Suppressor macrophage treated with lipopolysaccharide for 1 hour (primary cell): Measurements from ENCODE around the gene PLG.
"Not testable (repeated sequence)": the region's sequence is repeated elsewhere in the genome, so short reads cannot be mapped to it uniquely, and the experiment has no call there.

Experiments
- DNase-seq, 3 donors: peaks; one replicate each; pipeline ENCODE4 v3.0.0-alpha.2; 2020 to 2022

The PLG gene

DNA sequence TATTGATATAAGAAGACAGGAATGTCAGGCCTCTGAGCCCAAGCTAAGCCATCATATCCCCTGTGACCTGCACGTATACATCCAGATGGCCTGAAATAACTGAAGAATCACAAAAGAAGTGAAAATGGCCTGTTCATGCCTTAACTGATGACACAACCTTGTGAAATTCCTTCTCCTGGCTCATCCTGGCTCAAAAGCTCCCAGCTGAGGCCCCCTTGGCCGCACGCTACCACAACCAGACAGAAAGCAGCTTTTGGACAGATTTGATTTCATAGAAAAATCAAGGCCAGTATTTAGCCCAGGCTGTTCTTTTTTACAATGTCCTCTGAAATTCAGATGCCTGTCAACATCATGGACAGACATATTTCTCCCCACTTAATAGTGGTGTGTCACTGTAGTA, 78.6 kb downstream of the PLG start:
- DNase-seq = not testable (repeated sequence)

DNA sequence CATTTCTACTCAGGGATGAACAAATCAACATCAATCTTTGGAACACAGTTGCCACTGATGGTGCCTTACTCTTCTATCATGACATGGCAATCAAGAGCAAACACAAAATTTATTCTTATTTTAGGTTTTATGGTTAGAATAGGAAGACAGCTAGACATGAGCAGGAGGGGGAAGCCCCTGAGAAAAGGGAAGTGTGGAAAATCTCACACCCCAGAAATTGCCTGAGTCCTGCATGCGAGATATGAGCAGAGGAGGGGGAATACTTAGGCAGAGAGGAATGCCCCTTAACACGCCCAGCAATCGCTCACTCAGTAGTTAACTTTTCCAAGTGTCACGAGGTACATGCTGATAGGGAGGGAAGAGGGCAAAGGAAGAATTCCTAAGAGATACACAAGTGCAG, 79.3 kb downstream of the PLG start:
- peak in 2 of 3 donors; percentile 11 to 14 for DNase-seq

DNA sequence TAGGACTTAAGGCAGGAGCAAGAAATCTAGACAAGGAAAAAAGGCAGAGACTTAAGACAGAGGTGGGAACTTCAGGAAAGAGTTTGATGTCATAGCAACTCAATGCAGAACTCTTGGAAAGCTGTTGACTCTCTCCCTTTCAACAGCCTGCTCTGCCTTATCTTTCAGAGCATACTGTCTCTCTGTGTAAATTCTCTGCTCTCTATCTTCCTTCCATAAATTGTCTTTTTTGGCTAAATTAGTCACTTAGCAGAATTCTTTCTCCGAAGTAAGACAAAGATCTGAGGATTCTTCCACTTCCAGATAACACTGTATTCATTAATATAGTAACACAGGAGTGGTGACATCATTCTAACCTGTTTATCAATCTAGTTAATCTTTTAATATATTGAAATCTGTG, 80.2 kb downstream of the PLG start:
- no peak for DNase-seq

DNA sequence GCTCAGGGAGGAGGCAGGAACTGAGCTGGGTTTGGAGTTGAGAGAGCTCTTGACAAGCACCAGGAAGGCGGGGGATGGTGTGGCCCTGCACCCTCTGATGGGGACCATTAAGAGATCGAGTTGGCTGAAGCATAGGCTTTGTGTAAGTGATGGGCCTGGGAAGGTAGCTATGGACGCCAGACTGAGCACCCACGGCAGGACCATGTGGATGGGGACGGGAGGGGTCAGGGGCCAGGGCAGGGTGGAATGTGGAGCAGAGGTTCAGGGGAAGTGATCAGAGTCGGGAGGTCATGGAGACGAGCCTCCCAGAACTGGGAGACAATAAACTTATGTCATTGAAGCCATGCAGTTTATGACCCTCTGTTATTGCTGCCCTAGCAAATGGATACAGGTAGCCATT, 81.7 kb downstream of the PLG start:
- DNase-seq = no peak

DNA sequence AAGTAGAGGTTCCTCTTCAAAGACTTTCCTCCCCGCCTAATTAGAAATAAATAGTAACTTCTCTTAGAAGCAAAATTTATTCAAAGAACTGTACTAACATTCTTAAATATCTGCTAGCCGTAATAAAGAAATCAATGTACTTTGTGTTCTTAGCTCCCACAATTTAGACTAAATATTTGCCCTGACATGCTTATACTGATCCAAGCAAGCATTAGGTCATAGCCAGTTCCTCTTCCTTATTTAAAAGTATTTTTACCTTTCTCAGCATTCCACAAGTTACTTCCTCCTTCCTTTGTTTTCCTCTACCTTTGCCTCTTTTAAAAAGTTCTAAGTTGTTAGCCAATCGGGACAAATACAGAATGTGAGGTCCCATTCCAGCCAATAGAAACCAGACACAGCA, 86.1 kb downstream of the PLG start:
- DNase-seq = not testable (repeated sequence)

DNA sequence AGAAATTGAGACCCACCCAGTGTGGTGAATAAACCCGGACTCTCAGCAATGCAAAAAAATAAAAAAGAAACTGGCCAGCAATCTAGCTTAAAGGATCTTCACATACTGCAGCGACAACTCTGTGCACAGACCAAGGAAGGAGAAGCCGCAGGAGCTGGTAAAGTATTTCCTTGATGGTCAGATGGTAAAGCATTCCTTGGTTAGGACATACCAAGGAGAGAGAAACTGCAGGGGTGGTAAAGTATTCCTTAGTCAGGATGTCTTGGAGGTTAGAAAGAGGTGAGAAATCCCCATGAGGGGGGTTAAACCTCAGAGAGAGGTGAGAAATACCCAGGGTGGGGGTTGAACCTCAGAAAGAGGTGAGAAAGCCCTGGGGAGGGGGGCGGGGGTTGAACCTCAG, 86.8 kb downstream of the PLG start:
- no peak for DNase-seq

DNA sequence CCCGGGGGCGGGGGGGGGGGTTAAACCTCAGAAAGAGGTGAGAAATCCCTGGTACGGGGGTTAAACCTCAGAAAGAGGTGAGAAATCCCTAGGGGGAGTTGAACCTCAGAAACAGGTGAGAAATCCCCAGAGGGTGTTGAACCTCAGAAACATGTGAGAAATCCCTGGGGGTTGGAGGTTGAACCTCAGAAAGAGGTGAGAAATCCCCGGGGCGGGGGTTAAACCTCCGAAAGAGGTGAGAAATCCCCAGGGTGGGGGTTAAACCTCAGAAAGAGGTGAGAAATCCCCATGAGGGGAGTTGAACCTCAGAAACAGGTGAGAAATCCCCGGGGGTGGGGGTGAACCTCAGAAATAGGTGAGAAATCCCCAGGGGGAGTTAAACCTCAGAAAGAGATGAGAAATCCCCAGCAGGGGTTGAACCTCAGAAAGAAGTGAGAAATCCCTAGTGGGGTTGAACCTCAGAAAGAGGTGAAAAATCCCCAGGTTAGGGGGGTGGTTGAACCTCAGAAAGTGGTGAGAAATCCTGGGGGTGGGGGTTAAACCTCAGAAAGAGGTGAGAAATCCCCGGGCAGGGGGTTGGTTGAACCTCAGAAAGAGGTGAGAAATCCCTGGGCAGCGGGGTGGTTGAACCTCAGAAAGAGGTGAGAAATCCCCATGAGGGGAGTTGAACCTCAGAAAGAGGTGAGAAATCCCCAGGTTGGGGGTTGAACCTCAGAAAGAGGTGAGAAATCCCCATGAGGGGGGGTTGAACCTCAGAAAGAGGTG, 87.4 kb downstream of the PLG start:
- no peak for DNase-seq

DNA sequence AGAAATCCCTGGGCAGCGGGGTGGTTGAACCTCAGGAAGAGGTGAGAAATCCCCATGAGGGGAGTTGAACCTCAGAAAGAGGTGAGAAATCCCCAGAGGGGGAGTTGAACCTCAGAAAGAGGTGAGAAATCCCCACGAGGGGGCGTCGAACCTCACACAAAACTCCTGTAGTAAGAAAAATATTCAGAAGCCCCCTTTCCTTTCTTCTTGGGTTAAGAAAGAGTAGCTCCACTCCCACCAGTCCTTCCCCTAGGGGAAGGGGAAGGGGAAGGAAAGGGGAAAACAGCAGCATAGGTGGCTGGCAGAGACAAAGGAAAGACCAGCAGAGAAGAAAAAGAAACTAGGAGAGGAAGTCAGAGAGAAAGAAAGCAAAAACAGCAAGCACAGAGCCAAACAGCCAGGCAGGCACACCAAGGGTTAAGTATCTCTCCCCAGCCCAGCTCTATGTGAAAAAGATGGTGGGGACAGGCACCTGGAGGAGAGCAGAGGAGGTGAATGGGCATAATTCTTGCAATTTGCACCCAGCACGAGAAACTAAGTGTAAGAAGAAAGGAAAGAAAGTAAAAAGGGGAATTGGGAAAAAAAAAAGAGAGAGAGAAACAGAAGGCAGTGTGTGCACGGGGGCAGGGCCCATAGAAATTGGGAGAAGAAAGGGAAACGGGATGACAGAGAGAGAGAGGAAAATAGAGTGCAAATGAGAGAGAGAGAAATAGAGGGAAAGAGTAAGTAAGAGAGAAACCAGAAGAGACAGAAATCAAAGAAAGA, 88.2 kb downstream of the PLG start:
- no peak for DNase-seq

- no peak for DNase-seq
Observed at GRCh38 chr6:160791459-160791858, 89.4 kb downstream of the PLG start.

DNA sequence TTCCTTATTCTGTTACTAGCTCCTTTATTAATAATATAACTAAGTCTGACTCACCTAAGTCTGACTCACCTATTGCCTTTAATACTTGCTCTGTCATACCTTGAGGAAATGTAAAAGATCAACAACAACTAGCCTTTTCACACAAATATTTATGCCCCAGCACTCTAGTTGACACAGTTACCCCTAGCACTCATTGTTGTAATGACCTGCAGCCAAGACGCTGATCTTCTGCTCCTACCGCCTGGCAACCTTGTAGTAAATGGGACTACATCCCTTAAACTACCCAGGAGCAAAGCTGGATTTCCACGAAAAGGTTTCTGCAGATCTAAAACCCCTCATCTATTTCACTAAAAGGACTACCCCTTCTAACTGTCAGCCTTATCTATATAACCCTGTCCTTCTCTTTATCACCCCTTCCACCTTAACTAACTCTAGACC, 90.0 kb downstream of the PLG start:
- DNase-seq = no peak

DNA sequence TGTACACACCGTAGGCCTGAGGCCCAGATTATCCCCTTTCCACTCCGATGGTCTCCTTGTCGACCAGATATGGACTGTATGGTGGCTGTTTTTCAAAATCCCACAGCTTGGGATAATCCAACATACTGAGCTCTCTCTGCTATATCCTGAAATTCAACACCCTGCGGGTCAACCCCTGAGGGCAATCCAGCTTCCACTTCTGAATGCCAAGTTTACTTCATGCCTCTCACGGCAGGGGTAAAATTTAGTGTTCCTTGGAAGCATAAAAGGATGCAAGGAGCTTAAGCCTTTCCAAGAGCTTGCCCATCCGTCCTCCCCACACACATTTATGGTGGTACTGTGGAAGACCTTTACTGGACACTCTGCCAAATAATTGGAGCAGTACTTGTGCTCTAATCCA, 90.7 kb downstream of the PLG start:
- no peak for DNase-seq

DNA sequence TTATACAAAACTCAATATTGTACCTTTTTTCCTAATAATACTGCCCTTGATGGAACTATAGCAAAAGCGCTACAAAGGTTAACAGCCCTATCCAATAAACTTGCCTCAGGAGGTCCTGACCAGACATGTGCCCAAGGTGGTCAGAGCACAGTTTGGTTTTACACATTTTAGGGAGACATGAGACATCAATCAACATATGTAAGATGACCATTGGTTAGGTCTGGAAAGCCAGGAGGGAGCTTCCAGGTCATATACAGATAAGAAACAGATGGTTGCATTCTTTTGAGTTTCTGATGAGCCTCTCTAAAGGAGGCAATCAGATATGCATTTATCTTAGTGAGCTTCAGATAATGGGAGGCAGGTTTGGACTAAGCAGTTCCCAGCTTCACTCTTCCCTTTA, 91.6 kb downstream of the PLG start:
- DNase-seq = no peak

DNA sequence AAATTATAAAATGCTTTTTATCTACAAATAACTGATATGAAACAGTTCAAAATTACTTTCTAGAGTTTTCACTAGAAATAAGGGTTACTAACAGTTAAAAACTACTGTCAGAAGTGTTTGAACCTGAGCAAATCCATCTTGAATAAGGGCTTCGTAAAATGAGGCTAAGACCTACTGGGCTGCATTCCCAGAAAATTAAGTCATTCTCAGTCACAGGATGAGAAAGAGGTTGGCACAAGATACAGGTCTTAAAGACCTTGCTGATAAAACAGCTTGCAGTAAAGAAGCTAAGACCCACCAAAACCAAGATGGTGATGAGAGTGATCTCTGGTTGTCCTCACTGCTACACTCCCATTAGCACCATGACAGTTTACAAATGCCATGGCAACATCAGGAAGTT, 93.7 kb downstream of the PLG start:
- DNase-seq = no peak

- no peak for DNase-seq
Observed at GRCh38 chr6:160798625-160799024, 96.6 kb downstream of the PLG start.

DNA sequence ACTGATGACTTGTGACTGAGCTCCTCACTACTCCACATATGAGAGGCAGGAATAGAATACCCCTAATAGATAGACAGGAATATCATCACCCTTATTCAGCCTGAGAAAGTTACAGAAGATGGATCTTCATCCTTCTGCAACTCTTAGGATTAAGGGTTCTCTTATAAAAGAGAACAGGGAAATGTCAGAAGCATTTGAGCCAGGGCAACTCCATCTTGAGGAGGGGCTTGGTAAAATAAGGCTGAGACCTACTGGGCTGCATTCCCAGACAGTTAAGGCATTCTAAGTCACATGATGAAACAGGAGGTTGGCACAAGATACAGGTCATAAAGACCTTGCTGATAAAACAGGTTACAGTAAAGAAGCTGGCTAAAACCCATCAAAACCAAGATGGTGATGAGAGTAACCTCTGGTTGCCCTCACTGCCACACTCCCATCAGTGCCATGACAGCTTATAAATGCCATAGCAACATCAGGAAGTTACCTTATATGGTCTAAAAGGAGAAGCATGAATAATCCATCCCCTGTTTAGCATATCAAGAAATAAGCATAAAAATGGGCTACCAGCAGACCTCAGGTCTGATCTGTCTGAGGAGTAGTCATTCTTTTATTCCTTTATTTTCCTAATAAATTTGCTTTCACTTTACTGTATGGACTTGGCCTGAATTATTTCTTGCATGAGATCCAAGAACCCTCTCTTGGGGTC, 97.9 kb downstream of the PLG start:
- DNase-seq = no peak

GRCh38 chr6:160801418-160801817, 99.4 kb downstream of the PLG start:
- no peak for DNase-seq

- not testable (repeated sequence) for DNase-seq
Observed at GRCh38 chr6:160802049-160802448, 100.0 kb downstream of the PLG start.
